Measurements from ENCODE around the gene TMEM86B.

The TMEM86B gene

DNA sequence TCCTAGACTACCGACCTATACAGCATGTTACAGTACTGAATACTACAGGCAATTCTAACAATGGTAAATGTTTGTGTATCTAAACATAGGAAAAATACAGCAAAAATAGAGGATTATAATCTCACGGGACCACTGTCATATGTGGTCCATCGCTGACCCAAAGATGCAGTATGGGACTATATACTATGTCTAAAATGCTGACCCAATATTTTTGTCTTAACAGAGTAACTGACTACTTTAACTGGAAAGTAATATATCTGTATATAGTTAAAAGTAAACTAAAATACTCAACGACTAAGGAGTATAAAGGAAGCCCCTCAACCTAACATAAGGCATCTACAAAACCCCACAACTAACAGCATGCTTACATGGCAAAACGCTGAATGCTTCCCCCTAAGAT is 4.4 kb upstream of the TMEM86B start:
- Histone ChIP-seq H3K27me3 (ENCODE audit: insufficient read depth, low read length) (no peaks in the 10 kb centered on the region), H3K27ac (ENCODE audit: low read depth, low read length) (no peak overlapping the region), H3K36me3 (ENCODE audit: insufficient read depth, low read length) (peaks cover 76% of the 10 kb centered on the region), H3K4me1 (ENCODE audit: insufficient read depth, low read length) (no peaks in the 10 kb centered on the region), H3K9me3 (ENCODE audit: insufficient read depth, low read depth, low read length) (no peaks in the 10 kb centered on the region), H3K4me3 (ENCODE audit: low read length) (no peak overlapping the region), H3K9ac (ENCODE audit: low read depth, low read length) (no peak overlapping the region)
- WGBS, result 94% methylated on average over 5 of the region's 5 CpGs

- Histone ChIP-seq H3K27me3 (ENCODE audit: insufficient read depth, low read length) (no peaks in the 10 kb centered on the region), H3K9ac (ENCODE audit: low read depth, low read length) (no peak overlapping the region), H3K36me3 (ENCODE audit: insufficient read depth, low read length) (peaks cover 71% of the 10 kb centered on the region), H3K27ac (ENCODE audit: low read depth, low read length) (no peak overlapping the region), H3K9me3 (ENCODE audit: insufficient read depth, low read depth, low read length) (no peaks in the 10 kb centered on the region), H3K4me1 (ENCODE audit: insufficient read depth, low read length) (no peaks in the 10 kb centered on the region), H3K4me3 (ENCODE audit: low read length) (no peak overlapping the region)
- WGBS, result 94% methylated on average over 12 of the region's 12 CpGs
Measured at GRCh38 chr19:55232286-55232602, 3.7 kb upstream of the TMEM86B start.

GRCh38 chr19:55231391-55232285 is 3.1 kb upstream of the TMEM86B start:
- 93% methylated on average over 30 of the region's 30 CpGs for WGBS
- no peaks in the 10 kb centered on the region for H3K4me1 ChIP-seq (ENCODE audit: insufficient read depth, low read length)
- peaks cover 65% of the 10 kb centered on the region for H3K36me3 ChIP-seq (ENCODE audit: insufficient read depth, low read length)
- no peak overlapping the region for H3K4me3 ChIP-seq (ENCODE audit: low read length)
- H3K9me3 ChIP-seq (ENCODE audit: insufficient read depth, low read depth, low read length), result no peaks in the 10 kb centered on the region
- H3K27ac ChIP-seq (ENCODE audit: low read depth, low read length), result no peak overlapping the region
- no peak overlapping the region for H3K9ac ChIP-seq (ENCODE audit: low read depth, low read length)
- H3K27me3 ChIP-seq (ENCODE audit: insufficient read depth, low read length), result no peaks in the 10 kb centered on the region

DNA sequence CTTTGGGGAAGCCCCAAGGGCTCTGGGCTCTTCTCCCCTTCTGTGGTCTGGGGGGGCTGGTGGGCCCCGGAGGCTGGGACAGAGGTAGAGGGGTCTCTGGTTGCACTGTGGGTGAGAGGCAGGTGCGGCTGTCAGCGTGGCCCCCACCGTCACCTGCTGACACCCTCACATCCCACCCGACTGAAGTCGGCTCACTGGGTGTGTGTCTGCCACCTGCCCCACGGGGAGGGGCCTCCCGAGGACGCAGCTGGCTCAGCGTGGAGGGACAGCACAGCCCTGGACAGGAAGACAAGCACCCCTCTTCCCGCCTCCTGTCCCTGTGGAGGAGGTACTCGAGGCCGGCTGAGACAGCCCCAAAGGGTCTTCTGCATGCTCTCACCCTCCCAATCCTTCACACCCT is 2.2 kb upstream of the TMEM86B start:
- H3K27me3 ChIP-seq (ENCODE audit: insufficient read depth, low read length), result no peaks in the 10 kb centered on the region
- WGBS, result 96% methylated on average over 12 of the region's 13 CpGs
- peaks cover 57% of the 10 kb centered on the region for H3K36me3 ChIP-seq (ENCODE audit: insufficient read depth, low read length)

GRCh38 chr19:55230329-55230728 is 1.8 kb upstream of the TMEM86B start:
- H3K9ac ChIP-seq (ENCODE audit: low read depth, low read length), result no peak overlapping the region
- H3K9me3 ChIP-seq (ENCODE audit: insufficient read depth, low read depth, low read length), result no peaks in the 10 kb centered on the region
- no peak overlapping the region for H3K4me3 ChIP-seq (ENCODE audit: low read length)
- H3K36me3 ChIP-seq (ENCODE audit: insufficient read depth, low read length), result peaks cover 55% of the 10 kb centered on the region
- WGBS, result 86% methylated on average over 10 of the region's 13 CpGs
- no peak overlapping the region for H3K27ac ChIP-seq (ENCODE audit: low read depth, low read length)
- H3K4me1 ChIP-seq (ENCODE audit: insufficient read depth, low read length), result no peaks in the 10 kb centered on the region
- no peaks in the 10 kb centered on the region for H3K27me3 ChIP-seq (ENCODE audit: insufficient read depth, low read length)

More for the DNA sequence above, 2.2 kb upstream of the TMEM86B start:
- H3K4me1 ChIP-seq (ENCODE audit: insufficient read depth, low read length), result no peaks in the 10 kb centered on the region
- no peak overlapping the region for H3K4me3 ChIP-seq (ENCODE audit: low read length)
- no peak overlapping the region for H3K27ac ChIP-seq (ENCODE audit: low read depth, low read length)
- H3K9ac ChIP-seq (ENCODE audit: low read depth, low read length), result no peak overlapping the region
- no peaks in the 10 kb centered on the region for H3K9me3 ChIP-seq (ENCODE audit: insufficient read depth, low read depth, low read length)

- Histone ChIP-seq H3K4me1 (ENCODE audit: insufficient read depth, low read length) (no peaks in the 10 kb centered on the region), H3K4me3 (ENCODE audit: low read length) (no peak overlapping the region), H3K27me3 (ENCODE audit: insufficient read depth, low read length) (no peaks in the 10 kb centered on the region), H3K27ac (ENCODE audit: low read depth, low read length) (no peak overlapping the region), H3K9ac (ENCODE audit: low read depth, low read length) (no peak overlapping the region), H3K36me3 (ENCODE audit: insufficient read depth, low read length) (peaks cover 51% of the 10 kb centered on the region), H3K9me3 (ENCODE audit: insufficient read depth, low read depth, low read length) (no peaks in the 10 kb centered on the region)
- 93% methylated on average over 17 of the region's 17 CpGs for WGBS
Measured at GRCh38 chr19:55229789-55230182, 1.2 kb upstream of the TMEM86B start.

- no peak overlapping the region for H3K4me3 ChIP-seq (ENCODE audit: low read length)
- peaks cover 49% of the 10 kb centered on the region for H3K36me3 ChIP-seq (ENCODE audit: insufficient read depth, low read length)
- no peaks in the 10 kb centered on the region for H3K9me3 ChIP-seq (ENCODE audit: insufficient read depth, low read depth, low read length)
- no peak overlapping the region for H3K27ac ChIP-seq (ENCODE audit: low read depth, low read length)
- H3K9ac ChIP-seq (ENCODE audit: low read depth, low read length), result no peak overlapping the region
- 97% methylated on average over 16 of the region's 18 CpGs for WGBS
- no peaks in the 10 kb centered on the region for H3K27me3 ChIP-seq (ENCODE audit: insufficient read depth, low read length)
- H3K4me1 ChIP-seq (ENCODE audit: insufficient read depth, low read length), result no peaks in the 10 kb centered on the region
Measured at GRCh38 chr19:55229145-55229788, 704 bp upstream of the TMEM86B start.

- Histone ChIP-seq H3K9ac (ENCODE audit: low read depth, low read length) (no peak overlapping the region), H3K4me3 (ENCODE audit: low read length) (no peak overlapping the region), H3K36me3 (ENCODE audit: insufficient read depth, low read length) (peaks cover 38% of the 10 kb centered on the region), H3K4me1 (ENCODE audit: insufficient read depth, low read length) (no peaks in the 10 kb centered on the region), H3K9me3 (ENCODE audit: insufficient read depth, low read depth, low read length) (no peaks in the 10 kb centered on the region), H3K27me3 (ENCODE audit: insufficient read depth, low read length) (no peaks in the 10 kb centered on the region), H3K27ac (ENCODE audit: low read depth, low read length) (no peak overlapping the region)
- WGBS, result 85% methylated on average over 17 of the region's 17 CpGs
Measured at GRCh38 chr19:55228015-55228391, 560 bp downstream of the TMEM86B start.

- peaks cover 32% of the 10 kb centered on the region for H3K36me3 ChIP-seq (ENCODE audit: insufficient read depth, low read length)
- H3K9me3 ChIP-seq (ENCODE audit: insufficient read depth, low read depth, low read length), result no peaks in the 10 kb centered on the region
- H3K4me1 ChIP-seq (ENCODE audit: insufficient read depth, low read length), result no peaks in the 10 kb centered on the region
- 95% methylated on average over 25 of the region's 25 CpGs for WGBS
- no peaks in the 10 kb centered on the region for H3K27me3 ChIP-seq (ENCODE audit: insufficient read depth, low read length)
- H3K9ac ChIP-seq (ENCODE audit: low read depth, low read length), result no peak overlapping the region
- no peak overlapping the region for H3K27ac ChIP-seq (ENCODE audit: low read depth, low read length)
- no peak overlapping the region for H3K4me3 ChIP-seq (ENCODE audit: low read length)
Measured at GRCh38 chr19:55227241-55228014, 1.1 kb downstream of the TMEM86B start.

DNA sequence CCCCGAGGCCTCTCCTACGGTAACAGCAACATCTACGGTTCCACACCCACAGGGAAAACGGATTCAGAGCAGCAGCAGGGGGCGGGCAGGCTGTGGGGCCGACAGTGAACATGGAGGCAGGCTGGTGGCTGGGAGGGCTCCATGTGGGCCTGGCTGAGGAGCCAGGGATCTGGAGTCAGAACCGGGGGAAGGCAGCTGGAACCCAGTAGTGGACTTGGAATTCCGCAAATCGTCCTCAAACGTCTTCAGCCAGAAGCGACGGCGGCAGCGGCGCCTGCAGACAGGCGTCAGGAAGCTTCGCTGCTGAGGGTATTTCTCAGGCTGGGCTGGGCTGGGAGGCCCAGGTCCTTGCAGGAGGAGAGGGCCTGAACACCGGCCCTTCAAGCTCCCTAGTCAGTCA is 1.8 kb downstream of the TMEM86B start:
- Histone ChIP-seq H3K9ac (ENCODE audit: low read depth, low read length) (no peak overlapping the region), H3K27ac (ENCODE audit: low read depth, low read length) (no peak overlapping the region), H3K9me3 (ENCODE audit: insufficient read depth, low read depth, low read length) (no peaks in the 10 kb centered on the region), H3K36me3 (ENCODE audit: insufficient read depth, low read length) (peaks cover 26% of the 10 kb centered on the region), H3K4me1 (ENCODE audit: insufficient read depth, low read length) (no peaks in the 10 kb centered on the region), H3K27me3 (ENCODE audit: insufficient read depth, low read length) (no peaks in the 10 kb centered on the region), H3K4me3 (ENCODE audit: low read length) (no peak overlapping the region)
- 87% methylated on average over 18 of the region's 18 CpGs for WGBS

DNA sequence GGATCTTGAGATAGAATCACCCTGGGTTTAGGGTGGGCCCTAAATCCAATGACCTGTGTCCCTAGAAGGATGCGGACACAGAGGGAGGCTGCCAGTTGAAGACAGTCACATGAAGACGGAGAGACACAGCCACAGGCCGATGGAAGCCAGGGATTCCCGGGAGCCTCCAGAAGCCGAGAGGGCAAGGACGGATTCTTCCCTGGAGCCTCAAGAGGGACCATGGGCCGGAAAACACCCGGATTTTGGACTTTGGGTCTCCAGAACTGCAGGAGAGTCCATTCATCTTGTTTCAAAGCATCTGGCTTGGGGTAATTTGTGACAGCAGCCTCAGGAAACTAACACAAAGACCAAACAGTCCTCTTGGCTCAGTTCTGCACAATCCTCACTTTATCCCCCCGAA is 2.3 kb downstream of the TMEM86B start:
- peaks cover 21% of the 10 kb centered on the region for H3K36me3 ChIP-seq (ENCODE audit: insufficient read depth, low read length)
- H3K9ac ChIP-seq (ENCODE audit: low read depth, low read length), result no peak overlapping the region
- no peaks in the 10 kb centered on the region for H3K27me3 ChIP-seq (ENCODE audit: insufficient read depth, low read length)
- no peaks in the 10 kb centered on the region for H3K4me1 ChIP-seq (ENCODE audit: insufficient read depth, low read length)
- no peak overlapping the region for H3K27ac ChIP-seq (ENCODE audit: low read depth, low read length)
- H3K4me3 ChIP-seq (ENCODE audit: low read length), result no peak overlapping the region
- 89% methylated on average over 9 of the region's 9 CpGs for WGBS
- no peaks in the 10 kb centered on the region for H3K9me3 ChIP-seq (ENCODE audit: insufficient read depth, low read depth, low read length)
